HepG2 (cell line): ENCODE measurements around the gene RGP1. TPM values are rescaled to one million over a fixed set of nuclear protein-coding genes. Genes with fewer than 3 reads are reported as not detected.

Experiments
- ATRX ChIP-seq: sonication (generic); formaldehyde crosslinking; IDR thresholded peaks from 2 replicates; pipeline ENCODE4 v1.4.0; 2020; ENCODE audit warnings: missing genetic modification reagents, borderline replicate concordance
- IKZF4 ChIP-seq: sonication (generic); formaldehyde crosslinking; IDR thresholded peaks from 2 replicates; pipeline ENCODE4 v1.5.1; 2020; ENCODE audit warnings: borderline replicate concordance, mild to moderate bottlenecking, low read depth, missing genetic modification reagents; ENCODE audit errors: not compliant biosample characterization
- IRF9 ChIP-seq: sonication (generic); formaldehyde crosslinking; IDR thresholded peaks from 2 replicates; pipeline ENCODE4 v1.8.0; 2022; ENCODE audit warnings: missing genetic modification reagents, mild to moderate bottlenecking, borderline replicate concordance
- KAT7 ChIP-seq: IDR thresholded peaks from 2 replicates; pipeline ENCODE4 v1.6.1; 2018; ENCODE audit warnings: borderline replicate concordance, missing compliant biosample characterization
- KLF6 ChIP-seq: IDR thresholded peaks from 2 replicates; pipeline ENCODE4 v1.8.0; 2016; ENCODE audit warnings: missing biosample characterization, missing genetic modification reagents
- PRPF4 ChIP-seq: fragments of 200-400 bp; formaldehyde crosslinking; IDR thresholded peaks from 2 replicates; pipeline ENCODE4 v1.6.1; 2016; ENCODE audit warnings: low read length, low read depth; ENCODE audit not compliant: poor library complexity, severe bottlenecking
- SIN3B ChIP-seq: fragments of 150-350 bp; IDR thresholded peaks from 2 replicates; pipeline ENCODE4 v1.6.1; 2014; ENCODE audit warnings: low read length
- SMARCE1 ChIP-seq: fragments of 450-650 bp; IDR thresholded peaks from 2 replicates; pipeline ENCODE4 v1.6.1; 2017; ENCODE audit warnings: borderline replicate concordance
- SP2 ChIP-seq: sonication (generic); formaldehyde crosslinking; IDR thresholded peaks from 2 replicates; pipeline ENCODE4 v1.5.1; 2020; ENCODE audit warnings: mild to moderate bottlenecking, missing genetic modification reagents
- SYNCRIP ChIP-seq: fragments of 200-400 bp; formaldehyde crosslinking; IDR thresholded peaks from 2 replicates; pipeline ENCODE4 v1.6.1; 2018; ENCODE audit warnings: mild to moderate bottlenecking, low read depth, low read length; ENCODE audit not compliant: insufficient read depth
- ZNF331 ChIP-seq: sonication (generic); formaldehyde crosslinking; IDR thresholded peaks from 2 replicates; pipeline ENCODE4 v1.4.0; 2020; ENCODE audit warnings: missing genetic modification reagents
- ZNF354B ChIP-seq: sonication (generic); formaldehyde crosslinking; IDR thresholded peaks from 2 replicates; pipeline ENCODE4 v1.8.0; 2022; ENCODE audit warnings: mild to moderate bottlenecking, missing genetic modification reagents
- ZNF414 ChIP-seq: sonication (generic); formaldehyde crosslinking; IDR thresholded peaks from 2 replicates; pipeline ENCODE4 v1.5.0; 2020; ENCODE audit warnings: missing genetic modification reagents
- ZNF747 ChIP-seq: sonication (generic); formaldehyde crosslinking; IDR thresholded peaks from 2 replicates; pipeline ENCODE4 v1.8.1; 2023; ENCODE audit warnings: missing genetic modification reagents, mild to moderate bottlenecking, borderline replicate concordance
- ZNF766 ChIP-seq: sonication (generic); formaldehyde crosslinking; IDR thresholded peaks from 2 replicates; pipeline ENCODE4 v1.5.0; 2020; ENCODE audit warnings: missing genetic modification reagents, borderline replicate concordance
- ZNF83 ChIP-seq: sonication (generic); formaldehyde crosslinking; IDR thresholded peaks from 2 replicates; pipeline ENCODE4 v1.4.0; 2020; ENCODE audit warnings: missing genetic modification reagents, mild to moderate bottlenecking, borderline replicate concordance
- polyA plus RNA-seq, 8 experiments: library from polyadenylated mRNA; depleted of rRNA in 3 of 8; stranded (reverse) in 7 of 8; unstranded in 1 of 8; fragments of >200 nt; fragmentation: Illumina TruSeq in 4 of 8; extraction: Trizol in 4 of 8; gene quantifications; 2 replicates each; pipeline versions ENCODE4 v1.2.1 to v1.2.3, GENCODE V29; 2011 to 2016; ENCODE audit warnings: low read depth in 4 of 8, missing spikeins in 1 of 8, mixed read lengths in 1 of 8; ENCODE audit not compliant: insufficient read depth in 1 of 8
- total RNA-seq, 5 experiments: library from RNA; depleted of rRNA; stranded (reverse); fragments of >200 nt; fragmentation: Illumina TruSeq; extraction: Trizol; gene quantifications; 2 replicates each; pipeline ENCODE4 v1.2.3, GENCODE V29; 2016; ENCODE audit warnings: low read depth in 1 of 5
- TF ChIP-seq, protein P1 (sequence below): sonication (generic); formaldehyde crosslinking; IDR thresholded peaks from 2 replicates; pipeline ENCODE4 v1.4.0; 2020; ENCODE audit warnings: mild to moderate bottlenecking, missing genetic modification reagents
- TF ChIP-seq, protein P2 (sequence below), 2 experiments: IDR thresholded peaks; 2 replicates each; pipeline ENCODE4 v1.6.1; 2011 to 2012; ENCODE audit warnings: low read length in 2 of 2, borderline replicate concordance in 1 of 2, low read depth in 1 of 2, mild to moderate bottlenecking in 1 of 2, moderate library complexity in 1 of 2
- TF ChIP-seq, protein P3 (sequence below): sonication (generic); formaldehyde crosslinking; IDR thresholded peaks from 2 replicates; pipeline ENCODE4 v1.5.1; 2020; ENCODE audit warnings: missing genetic modification reagents, mild to moderate bottlenecking, borderline replicate concordance

Gene RGP1
- total and polyA plus RNA-seq, 2 of the 13 experiments (the other 11 are each of a cell fraction or from before 2014, with no cell fraction given) = 12.7 to 21.0 TPM

DNA sequence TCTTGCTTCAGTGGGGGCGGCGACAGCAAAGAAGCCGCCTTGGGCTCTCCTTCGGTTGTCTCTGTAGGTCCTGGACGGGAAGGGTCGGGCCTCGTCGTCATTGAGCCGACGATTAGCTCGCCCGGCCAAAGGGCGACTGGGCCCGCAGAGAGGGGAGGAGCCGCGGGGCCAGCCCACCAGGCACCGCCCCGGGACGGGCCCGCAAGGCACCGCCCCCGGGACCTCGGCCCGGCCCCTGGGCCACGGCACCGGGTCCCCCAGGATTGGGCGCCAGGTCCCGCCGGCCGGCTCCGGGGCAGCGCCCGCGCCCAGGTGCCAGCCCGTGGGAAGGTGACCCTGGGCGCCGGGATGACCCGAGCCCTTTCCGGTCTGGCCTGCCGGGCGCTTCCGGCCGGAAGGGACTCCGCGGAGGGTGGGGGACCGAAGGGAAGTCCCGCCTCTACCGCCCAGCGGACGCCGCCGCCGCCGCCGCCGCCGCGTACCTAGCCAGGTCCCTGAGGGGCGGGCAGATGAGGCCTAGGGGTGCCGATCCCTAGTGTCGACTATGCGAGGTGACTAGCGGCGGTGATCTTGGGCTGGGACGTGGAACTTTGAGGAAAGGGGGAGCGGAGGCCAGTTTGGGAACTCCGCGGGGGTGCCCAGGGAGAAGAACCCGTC is at the start of gene RGP1, which contains the start of gene GBA2 (continued):
- TF ChIP-seq IKZF4 (CRISPR knock-in tag) (no peak), SYNCRIP (no peak), ZNF414 (CRISPR knock-in tag) (no peak), SMARCE1 (no peak), ZNF747 (no peak), KLF6 (no peak; the same call in 1 of the 2 replicates), PRPF4 (no peak), ZNF354B (CRISPR knock-in tag) (no peak), SIN3B (no peak), SP2 (CRISPR knock-in tag) (peak; percentile 89), ZNF766 (0 out of 2 replicates have a peak, but pooled peaks have one; percentile 40), ZNF83 (CRISPR knock-in tag) (0 out of 2 replicates have a peak, but pooled peaks have one; percentile 17), ATRX (CRISPR knock-in tag) (no peak), IRF9 (CRISPR knock-in tag) (peak; percentile 28; the same call in 1 of the 2 replicates), KAT7 (CRISPR knock-in tag) (peak; percentile 25; the same call in 1 of the 2 replicates), ZNF331 (CRISPR knock-in tag) (no peak)
- TF ChIP-seq, protein P1, sequence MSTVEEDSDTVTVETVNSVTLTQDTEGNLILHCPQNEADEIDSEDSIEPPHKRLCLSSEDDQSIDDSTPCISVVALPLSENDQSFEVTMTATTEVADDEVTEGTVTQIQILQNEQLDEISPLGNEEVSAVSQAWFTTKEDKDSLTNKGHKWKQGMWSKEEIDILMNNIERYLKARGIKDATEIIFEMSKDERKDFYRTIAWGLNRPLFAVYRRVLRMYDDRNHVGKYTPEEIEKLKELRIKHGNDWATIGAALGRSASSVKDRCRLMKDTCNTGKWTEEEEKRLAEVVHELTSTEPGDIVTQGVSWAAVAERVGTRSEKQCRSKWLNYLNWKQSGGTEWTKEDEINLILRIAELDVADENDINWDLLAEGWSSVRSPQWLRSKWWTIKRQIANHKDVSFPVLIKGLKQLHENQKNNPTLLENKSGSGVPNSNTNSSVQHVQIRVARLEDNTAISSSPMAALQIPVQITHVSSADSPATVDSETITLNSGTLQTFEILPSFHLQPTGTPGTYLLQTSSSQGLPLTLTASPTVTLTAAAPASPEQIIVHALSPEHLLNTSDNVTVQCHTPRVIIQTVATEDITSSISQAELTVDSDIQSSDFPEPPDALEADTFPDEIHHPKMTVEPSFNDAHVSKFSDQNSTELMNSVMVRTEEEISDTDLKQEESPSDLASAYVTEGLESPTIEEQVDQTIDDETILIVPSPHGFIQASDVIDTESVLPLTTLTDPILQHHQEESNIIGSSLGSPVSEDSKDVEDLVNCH (CRISPR knock-in tag) = no peak
- TF ChIP-seq, protein P2, sequence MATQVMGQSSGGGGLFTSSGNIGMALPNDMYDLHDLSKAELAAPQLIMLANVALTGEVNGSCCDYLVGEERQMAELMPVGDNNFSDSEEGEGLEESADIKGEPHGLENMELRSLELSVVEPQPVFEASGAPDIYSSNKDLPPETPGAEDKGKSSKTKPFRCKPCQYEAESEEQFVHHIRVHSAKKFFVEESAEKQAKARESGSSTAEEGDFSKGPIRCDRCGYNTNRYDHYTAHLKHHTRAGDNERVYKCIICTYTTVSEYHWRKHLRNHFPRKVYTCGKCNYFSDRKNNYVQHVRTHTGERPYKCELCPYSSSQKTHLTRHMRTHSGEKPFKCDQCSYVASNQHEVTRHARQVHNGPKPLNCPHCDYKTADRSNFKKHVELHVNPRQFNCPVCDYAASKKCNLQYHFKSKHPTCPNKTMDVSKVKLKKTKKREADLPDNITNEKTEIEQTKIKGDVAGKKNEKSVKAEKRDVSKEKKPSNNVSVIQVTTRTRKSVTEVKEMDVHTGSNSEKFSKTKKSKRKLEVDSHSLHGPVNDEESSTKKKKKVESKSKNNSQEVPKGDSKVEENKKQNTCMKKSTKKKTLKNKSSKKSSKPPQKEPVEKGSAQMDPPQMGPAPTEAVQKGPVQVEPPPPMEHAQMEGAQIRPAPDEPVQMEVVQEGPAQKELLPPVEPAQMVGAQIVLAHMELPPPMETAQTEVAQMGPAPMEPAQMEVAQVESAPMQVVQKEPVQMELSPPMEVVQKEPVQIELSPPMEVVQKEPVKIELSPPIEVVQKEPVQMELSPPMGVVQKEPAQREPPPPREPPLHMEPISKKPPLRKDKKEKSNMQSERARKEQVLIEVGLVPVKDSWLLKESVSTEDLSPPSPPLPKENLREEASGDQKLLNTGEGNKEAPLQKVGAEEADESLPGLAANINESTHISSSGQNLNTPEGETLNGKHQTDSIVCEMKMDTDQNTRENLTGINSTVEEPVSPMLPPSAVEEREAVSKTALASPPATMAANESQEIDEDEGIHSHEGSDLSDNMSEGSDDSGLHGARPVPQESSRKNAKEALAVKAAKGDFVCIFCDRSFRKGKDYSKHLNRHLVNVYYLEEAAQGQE (IDR thresholded peaks at IDR 0.05; ENCODE audit: borderline replicate concordance in 1 of 2, low read depth in 1 of 2, low read length in 2 of 2) = 0 out of 4 replicates have a peak, but pooled peaks of 1 of the 2 experiments have one; percentile 7
- TF ChIP-seq, protein P3, sequence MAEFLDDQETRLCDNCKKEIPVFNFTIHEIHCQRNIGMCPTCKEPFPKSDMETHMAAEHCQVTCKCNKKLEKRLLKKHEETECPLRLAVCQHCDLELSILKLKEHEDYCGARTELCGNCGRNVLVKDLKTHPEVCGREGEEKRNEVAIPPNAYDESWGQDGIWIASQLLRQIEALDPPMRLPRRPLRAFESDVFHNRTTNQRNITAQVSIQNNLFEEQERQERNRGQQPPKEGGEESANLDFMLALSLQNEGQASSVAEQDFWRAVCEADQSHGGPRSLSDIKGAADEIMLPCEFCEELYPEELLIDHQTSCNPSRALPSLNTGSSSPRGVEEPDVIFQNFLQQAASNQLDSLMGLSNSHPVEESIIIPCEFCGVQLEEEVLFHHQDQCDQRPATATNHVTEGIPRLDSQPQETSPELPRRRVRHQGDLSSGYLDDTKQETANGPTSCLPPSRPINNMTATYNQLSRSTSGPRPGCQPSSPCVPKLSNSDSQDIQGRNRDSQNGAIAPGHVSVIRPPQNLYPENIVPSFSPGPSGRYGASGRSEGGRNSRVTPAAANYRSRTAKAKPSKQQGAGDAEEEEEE (CRISPR knock-in tag) = no peak
